H1 (cell line): ENCODE data around the gene PET100. TPM values are rescaled to one million over a fixed set of nuclear protein-coding genes. Genes with fewer than 3 reads are reported as not detected.

Source experiments
- CTCF ChIA-PET: fragments of 300-600 bp; sonication (Branson Sonifier 250); formaldehyde crosslinking; loops from one replicate; lab custom pipeline; 2021; ENCODE audit not compliant: partially characterized antibody; lab: Charles Lee
- POLR2A ChIA-PET: fragments of 300-600 bp; sonication (Branson Sonifier 250); formaldehyde crosslinking; loops from one replicate; lab custom pipeline; 2021; ENCODE audit warnings: inconsistent platforms; ENCODE audit not compliant: partially characterized antibody; lab: Charles Lee
- DNase-seq, 2 experiments: peaks; one replicate each; pipeline versions ENCODE4 v3.0.0 to v3.0.0-alpha.2; 2010 to 2022; ENCODE audit warnings: low spot score in 2 of 2, low read depth in 1 of 2, mixed read lengths in 1 of 2
- FAIRE-seq: peaks from 2 replicates; lab custom pipeline; 2011; peaks lifted over from hg19 to GRCh38; lab: Jason Lieb, UNC
- H2AFZ ChIP-seq: 2 replicates; pipeline ENCODE4 v1.8.1; 2012; ENCODE audit warnings: low read length, inconsistent platforms
- H2AK5ac ChIP-seq: 2 replicates; pipeline ENCODE4 v1.6.1; 2013; ENCODE audit warnings: low read depth, low read length
- H2BK120ac ChIP-seq: replicated peaks from 2 replicates; pipeline ENCODE3; 2013; ENCODE audit warnings: low read depth, low read length, inconsistent platforms
- H2BK12ac ChIP-seq: 2 replicates; pipeline ENCODE4 v1.6.1; 2013; ENCODE audit warnings: low read depth, low read length
- H2BK15ac ChIP-seq: 2 replicates; pipeline ENCODE4 v1.6.1; 2013; ENCODE audit warnings: low read length
- H2BK20ac ChIP-seq: 2 replicates; pipeline ENCODE4 v1.6.1; 2013; ENCODE audit warnings: low read length
- H2BK5ac ChIP-seq: 2 replicates; pipeline ENCODE4 v1.6.1; 2013; ENCODE audit warnings: low read depth, low read length
- H3K14ac ChIP-seq: 2 replicates; pipeline ENCODE4 v1.6.1; 2013; ENCODE audit warnings: inconsistent platforms; ENCODE audit not compliant: insufficient read length
- H3K18ac ChIP-seq: 2 replicates; pipeline ENCODE4 v1.6.1; 2013; ENCODE audit warnings: low read length; ENCODE audit errors: extremely low read depth
- H3K23ac ChIP-seq: 2 replicates; pipeline ENCODE4 v1.6.1; 2013; ENCODE audit warnings: inconsistent platforms; ENCODE audit not compliant: insufficient read length
- H3K23me2 ChIP-seq: 2 replicates; pipeline ENCODE4 v1.6.1; 2013; ENCODE audit warnings: low read depth, low read length
- H3K27ac ChIP-seq: 2 replicates; pipeline ENCODE4 v1.6.1; 2011; ENCODE audit warnings: low read depth, low read length, inconsistent platforms
- H3K27me3 ChIP-seq, 4 experiments: replicated peaks in 1 of 4; 1 replicate in 1 of 4; 2 replicates in 3 of 4; pipeline versions ENCODE4 v1.6.1 to v1.8.1; 2011 to 2013; ENCODE audit warnings: low read length in 3 of 4, mild to moderate bottlenecking in 3 of 4, inconsistent platforms in 2 of 4, mixed read lengths in 2 of 4, moderate library complexity in 1 of 4; ENCODE audit not compliant: control insufficient read depth in 3 of 4, insufficient read depth in 3 of 4; ENCODE audit errors: extremely low read depth in 1 of 4
- H3K36me3 ChIP-seq, 4 experiments: 2 replicates each; pipeline versions ENCODE4 v1.6.1 to v1.8.1; 2011 to 2013; ENCODE audit warnings: mild to moderate bottlenecking in 4 of 4, low read length in 3 of 4, moderate library complexity in 2 of 4, control low read depth in 1 of 4, inconsistent platforms in 1 of 4; ENCODE audit not compliant: insufficient read depth in 4 of 4, control insufficient read depth in 2 of 4
- H3K4ac ChIP-seq: replicated peaks from 2 replicates; pipeline ENCODE3; 2013; ENCODE audit warnings: low read length, low read depth, mixed read lengths, inconsistent platforms; ENCODE audit not compliant: insufficient read length
- H3K4me1 ChIP-seq, 4 experiments: replicated peaks in 1 of 4; 1 replicate in 1 of 4; 2 replicates in 3 of 4; pipeline versions ENCODE4 v1.6.1 to v1.8.1; 2011 to 2013; ENCODE audit warnings: low read length in 3 of 4, inconsistent platforms in 2 of 4, mixed read lengths in 1 of 4; ENCODE audit not compliant: insufficient read depth in 4 of 4, control insufficient read depth in 3 of 4
- H3K4me2 ChIP-seq, 2 experiments: 2 replicates each; pipeline versions ENCODE4 v1.6.1 to v1.8.1; 2011 to 2013; ENCODE audit warnings: low read depth in 2 of 2, low read length in 2 of 2, control low read depth in 1 of 2, inconsistent platforms in 1 of 2, mild to moderate bottlenecking in 1 of 2; ENCODE audit not compliant: insufficient read depth in 1 of 2
- H3K4me3 ChIP-seq, 4 experiments: fragments of 200-600, 300-600 bp in 1 of 4; sonication (generic), shearing (Covaris generic), sonication (Bioruptor Twin) in 1 of 4; 2 replicates each; pipeline versions ENCODE4 v1.5.1 to v1.8.1; 2011 to 2016; ENCODE audit warnings: low read length in 4 of 4, low read depth in 3 of 4, control low read depth in 2 of 4, inconsistent platforms in 2 of 4, mild to moderate bottlenecking in 2 of 4, mixed read lengths in 1 of 4, moderate library complexity in 1 of 4; ENCODE audit not compliant: insufficient read depth in 2 of 4; ENCODE audit errors: extremely low read depth in 1 of 4
- H3K56ac ChIP-seq: replicated peaks from 2 replicates; pipeline ENCODE3; 2013; ENCODE audit warnings: low read depth, mild to moderate bottlenecking, mixed read lengths, low read length, inconsistent platforms; ENCODE audit not compliant: insufficient read length
- H3K79me1 ChIP-seq: 2 replicates; pipeline ENCODE4 v1.6.1; 2013; ENCODE audit warnings: low read depth, low read length, control low read depth
- H3K79me2 ChIP-seq, 2 experiments: 2 replicates each; pipeline versions ENCODE4 v1.6.1 to v1.8.1; 2012 to 2013; ENCODE audit warnings: low read length in 2 of 2, mild to moderate bottlenecking in 2 of 2, inconsistent platforms in 1 of 2; ENCODE audit not compliant: insufficient read depth in 2 of 2, control insufficient read depth in 1 of 2
- H3K9ac ChIP-seq, 4 experiments: replicated peaks in 1 of 4; 1 replicate in 1 of 4; 2 replicates in 3 of 4; pipeline versions ENCODE4 v1.6.1 to v1.8.1; 2011 to 2013; ENCODE audit warnings: low read depth in 3 of 4, low read length in 3 of 4, control low read depth in 2 of 4, mild to moderate bottlenecking in 2 of 4, moderate library complexity in 2 of 4, inconsistent platforms in 1 of 4; ENCODE audit errors: extremely low read depth in 1 of 4
- H3K9me3 ChIP-seq, 2 experiments: 2 replicates each; pipeline versions ENCODE4 v1.6.1 to v1.8.1; 2012 to 2013; ENCODE audit warnings: mild to moderate bottlenecking in 2 of 2, moderate library complexity in 2 of 2, control low read depth in 1 of 2, inconsistent platforms in 1 of 2, low read depth in 1 of 2, low read length in 1 of 2, mixed read lengths in 1 of 2; ENCODE audit not compliant: insufficient read depth in 2 of 2
- H4K20me1 ChIP-seq, 2 experiments: replicated peaks in 1 of 2; 2 replicates each; pipeline versions ENCODE3 to v1.8.1; 2011 to 2013; ENCODE audit warnings: inconsistent platforms in 2 of 2, low read length in 2 of 2, mild to moderate bottlenecking in 1 of 2; ENCODE audit not compliant: insufficient read depth in 2 of 2, control insufficient read depth in 1 of 2
- H4K5ac ChIP-seq: 2 replicates; pipeline ENCODE4 v1.6.1; 2013; ENCODE audit warnings: low read length, low read depth, mixed read lengths, inconsistent platforms; ENCODE audit not compliant: insufficient read length
- H4K8ac ChIP-seq: 2 replicates; pipeline ENCODE4 v1.8.0; 2013; ENCODE audit warnings: mild to moderate bottlenecking, moderate library complexity, low read length, inconsistent platforms; ENCODE audit not compliant: insufficient read depth; ENCODE audit errors: extremely low read depth
- H4K91ac ChIP-seq: replicated peaks from 2 replicates; pipeline ENCODE3; 2013; ENCODE audit warnings: low read length, mixed read lengths, inconsistent platforms; ENCODE audit not compliant: insufficient read length
- ATF2 ChIP-seq: IDR thresholded peaks from 2 replicates; pipeline ENCODE4 v1.6.1; 2012; ENCODE audit warnings: low read length, inconsistent platforms
- CEBPB ChIP-seq: IDR thresholded peaks from 2 replicates; pipeline ENCODE4 v1.6.1; 2012; ENCODE audit warnings: low read depth, low read length
- CHD2 ChIP-seq: IDR thresholded peaks from 2 replicates; pipeline ENCODE4 v1.6.1; 2012; ENCODE audit warnings: low read length, improper control_type of control experiment
- E2F6 ChIP-seq: IDR thresholded peaks from 2 replicates; pipeline ENCODE4 v1.6.1; 2012; ENCODE audit warnings: inconsistent platforms
- MAFK ChIP-seq: IDR thresholded peaks from 2 replicates; pipeline ENCODE4 v1.6.1; 2012; ENCODE audit warnings: low read depth, mild to moderate bottlenecking, improper control_type of control experiment, low read length
- NRF1 ChIP-seq: IDR thresholded peaks from 2 replicates; pipeline ENCODE4 v1.6.1; 2011; ENCODE audit warnings: mild to moderate bottlenecking, low read depth, low read length, improper control_type of control experiment
- POLR2A ChIP-seq, 2 experiments: IDR thresholded peaks; 1 replicate in 1 of 2; 2 replicates in 1 of 2; pipeline ENCODE4 v1.6.1; 2011; ENCODE audit warnings: low read depth in 2 of 2, low read length in 2 of 2, mild to moderate bottlenecking in 2 of 2; ENCODE audit errors: control extremely low read depth in 1 of 2
- RAD21 ChIP-seq, 2 experiments: IDR thresholded peaks in 1 of 2; conservative IDR thresholded peaks in 1 of 2; 2 replicates each; pipeline ENCODE4 v1.6.1; 2011; ENCODE audit warnings: low read depth in 2 of 2, low read length in 2 of 2, improper control_type of control experiment in 1 of 2, inconsistent platforms in 1 of 2, mild to moderate bottlenecking in 1 of 2, moderate library complexity in 1 of 2
- RNF2 ChIP-seq: fragments of 200-900, 300-1000 bp; sonication (generic); IDR thresholded peaks from 2 replicates; pipeline ENCODE4 v1.7.1; 2016; ENCODE audit warnings: borderline replicate concordance, low read depth, mild to moderate bottlenecking, antibody characterized with exemption, low read length; ENCODE audit not compliant: poor library complexity, severe bottlenecking; ENCODE audit errors: missing control alignments
- WGBS, 2 experiments: shearing (Covaris generic) in 1 of 2; methylation state at CpG; one replicate each; pipeline versions ENCODE4 v1.1.6 to v1.1.7; 2013 to 2015; ENCODE audit warnings: low lambda C conversion rate in 2 of 2, mixed read lengths in 2 of 2, inconsistent platforms in 1 of 2, low coverage in 1 of 2, missing lambda C conversion rate in 1 of 2; ENCODE audit not compliant: insufficient replicate concordance in 2 of 2, insufficient coverage in 1 of 2, insufficient read length in 1 of 2; ENCODE audit errors: extremely low coverage in 1 of 2, missing lambda C conversion rate in 1 of 2; 5-methylcytosine and 5-hydroxymethylcytosine counted together
- polyA plus RNA-seq, 7 experiments: library from polyadenylated mRNA; depleted of rRNA in 3 of 7; stranded (reverse) in 5 of 7; unstranded in 2 of 7; fragments of >200 nt in 5 of 7; fragments of 200-250 nt in 2 of 7; gene quantifications; 1 replicate in 5 of 7; 2 replicates in 1 of 7; 4 replicates in 1 of 7; pipeline versions ENCODE4 v1.2.1 to v1.2.3, GENCODE V29; 2011 to 2013; ENCODE audit warnings: missing spikeins in 2 of 7, mixed read lengths in 2 of 7
- total RNA-seq: library from RNA; stranded (reverse); fragmentation: NEBNext Ultra II Directional; extraction: Animal tissue kit (Norgen Biotek cat#: 25700); gene quantifications from 2 replicates; pipeline ENCODE4 v1.2.1, GENCODE V29; 2021

The PET100 gene
- total and polyA plus RNA-seq, 2 of the 8 experiments (the other 6 are each of a cell fraction or from before 2014, with no cell fraction given): 80.8 to 105 TPM

GRCh38 chr19:7647156-7647555 is 17.6 kb downstream of the PET100 start:
- Histone ChIP-seq H3K4me3 (no peak overlapping the region), H4K20me1 (peaks cover 0 to 5% of the 10 kb centered on the region in 2 experiments), H3K14ac (no peak overlapping the region), H3K4me1 (peaks cover 0 to 5% (median 0%) of the 10 kb centered on the region in 4 experiments; a peak in 5 of 7 replicates), H3K23ac (no peak overlapping the region), H3K9me3 (no peaks in the 10 kb centered on the region), H3K4ac (no peak overlapping the region), H3K56ac (no peak overlapping the region), H2BK12ac (no peak overlapping the region), H3K4me2 (no peak overlapping the region), H3K27ac (no peak overlapping the region), H2AFZ (no peak overlapping the region), H3K27me3 (peaks cover 0 to 8% (median 1%) of the 10 kb centered on the region in 4 experiments; a peak in 4 of 7 replicates), H2BK120ac (no peak overlapping the region), H2BK15ac (no peak overlapping the region), H3K79me2 (no peaks in the 10 kb centered on the region), H2BK5ac (no peak overlapping the region), H3K9ac (no peak overlapping the region), H4K5ac (no peak overlapping the region), H4K8ac (no peak overlapping the region), H3K18ac (no peak overlapping the region), H2AK5ac (no peak overlapping the region), H3K79me1 (no peaks in the 10 kb centered on the region), H4K91ac (no peak overlapping the region), H3K23me2 (0 out of 2 replicates have a peak, but pooled peaks cover under 1% of the 10 kb centered on the region), H3K36me3 (peaks cover 0 to 3% (median 0%) of the 10 kb centered on the region in 4 experiments; a peak in 1 of 8 replicates), H2BK20ac (no peak overlapping the region)
- no peak for DNase-seq
- POLR2A ChIA-PET: interaction anchor here (1.3 kb wide), 2 partner anchors 10 to 17 kb away, joined by 4 to 6 read pairs; partner anchors contain the start of genes PET100 and STXBP2
- 93% methylated on average over 26 of the region's 26 CpGs; no CpG with 5 or more reads in 1 of the 2 experiments for WGBS, 2 experiments
- CTCF ChIA-PET: no interaction called here
- FAIRE-seq: no peak
- no peak for TF ChIP-seq MAFK
- no peak for TF ChIP-seq RAD21 (IDR thresholded peaks at IDR 0.05 in 1 of 2, conservative IDR thresholded peaks at IDR 0.05 in 1 of 2; ENCODE audit: low read depth in 2 of 2, low read length in 2 of 2)
- no peak for TF ChIP-seq NRF1
- no peak for TF ChIP-seq CHD2
- TF ChIP-seq CEBPB: no peak
- no peak for TF ChIP-seq POLR2A (IDR thresholded peaks at IDR 0.05; ENCODE audit: control extremely low read depth in 1 of 2, low read depth in 2 of 2, low read length in 2 of 2)
- no peak for TF ChIP-seq E2F6
- no peak for TF ChIP-seq RNF2
- TF ChIP-seq ATF2: no peak
